ENCODE results near the gene POLR3K.
"Not testable (repeated sequence)": the region's sequence is repeated elsewhere in the genome, so short reads cannot be mapped to it uniquely, and the experiment has no call there.

Gene POLR3K

DNA sequence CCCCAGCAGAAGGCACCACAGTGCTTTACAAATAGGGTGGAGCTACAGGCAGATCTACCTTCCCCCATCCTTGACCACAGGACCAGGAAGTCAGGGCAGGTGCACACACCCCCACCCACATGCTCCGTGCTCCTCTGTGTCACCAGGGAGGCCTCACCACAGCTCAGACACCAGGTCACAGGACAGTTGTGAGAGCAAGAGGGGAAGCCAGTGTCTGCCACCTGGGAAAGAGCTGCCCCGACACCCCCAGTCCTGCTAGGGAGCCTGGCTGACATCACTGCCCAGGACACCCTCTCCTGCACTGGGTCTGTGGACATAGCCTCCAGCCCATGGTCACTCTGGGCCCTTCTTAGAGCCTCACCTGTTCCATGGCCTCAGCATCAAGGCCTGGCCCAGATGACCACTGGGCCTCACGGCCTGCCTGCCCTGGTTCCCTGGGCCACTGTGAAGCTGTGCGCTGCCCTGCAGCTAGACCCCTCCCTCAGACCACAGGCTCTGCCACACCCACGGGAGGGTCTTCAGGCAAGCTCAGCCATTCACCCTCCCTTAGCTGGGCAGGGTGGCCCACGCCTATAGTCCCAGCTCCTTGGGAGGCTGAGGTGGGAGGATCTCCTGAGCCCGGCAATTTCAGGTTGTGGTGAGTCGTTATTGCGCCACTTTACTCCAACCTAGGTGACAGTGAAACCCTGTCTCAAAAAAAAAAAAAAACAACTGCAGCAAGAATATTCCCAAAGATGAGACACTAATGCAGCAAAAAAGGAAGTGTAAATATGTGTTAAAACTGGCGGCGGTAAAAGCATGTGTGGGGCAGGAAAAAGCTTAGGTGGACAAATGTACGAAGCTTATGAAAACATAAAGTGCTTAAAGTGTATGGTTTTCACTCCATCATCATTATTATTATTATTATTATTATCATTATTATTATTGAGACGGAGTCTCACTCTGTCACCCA, 14.2 kb downstream of the POLR3K start:
- CTCF ChIA-PET: interaction anchor here (1.1 to 2.2 kb wide), 5 partner anchors 9 to 68 kb away, joined by 3 to 11 read pairs (median 5); no protein-coding TSS in a partner anchor
- POLR2A ChIA-PET: interaction anchor here (0.7 kb wide), 1 partner anchor 52 kb away, joined by 7 read pairs; no protein-coding TSS in a partner anchor
- DNase-seq (ENCODE audit: extremely low spot score): peak; percentile 89
- no peak for TF ChIP-seq CTCF (IDR thresholded peaks at IDR 0.05; ENCODE audit: control extremely low read depth, extremely low read depth, low read depth, missing control alignments)

DNA sequence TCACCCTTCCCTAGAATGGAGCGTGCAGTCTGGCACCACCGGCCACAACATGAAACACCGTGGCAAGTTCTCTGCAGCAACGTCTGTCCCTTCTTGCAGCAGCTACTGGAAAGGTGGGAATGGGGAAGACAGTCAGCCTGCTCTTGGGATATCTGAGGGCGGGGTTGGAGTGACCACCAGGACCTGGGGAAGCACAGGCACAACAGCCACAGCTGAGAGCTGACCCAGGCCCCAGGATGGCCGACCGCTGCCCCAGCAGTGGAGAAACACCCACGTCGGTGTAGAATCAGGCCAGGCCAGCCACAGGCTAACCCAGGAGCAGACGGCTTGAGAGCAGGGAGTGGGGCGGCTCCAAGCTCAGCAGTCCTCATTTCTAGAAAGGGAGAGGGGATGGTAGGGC, 15.2 kb downstream of the POLR3K start:
- CTCF ChIA-PET: interaction anchor here (1.4 to 2.2 kb wide), 3 partner anchors 10 to 59 kb away, joined by 5 to 11 read pairs (median 10); no protein-coding TSS in a partner anchor
- DNase-seq (ENCODE audit: extremely low spot score); POLR2A ChIA-PET: not testable (repeated sequence)

DNA sequence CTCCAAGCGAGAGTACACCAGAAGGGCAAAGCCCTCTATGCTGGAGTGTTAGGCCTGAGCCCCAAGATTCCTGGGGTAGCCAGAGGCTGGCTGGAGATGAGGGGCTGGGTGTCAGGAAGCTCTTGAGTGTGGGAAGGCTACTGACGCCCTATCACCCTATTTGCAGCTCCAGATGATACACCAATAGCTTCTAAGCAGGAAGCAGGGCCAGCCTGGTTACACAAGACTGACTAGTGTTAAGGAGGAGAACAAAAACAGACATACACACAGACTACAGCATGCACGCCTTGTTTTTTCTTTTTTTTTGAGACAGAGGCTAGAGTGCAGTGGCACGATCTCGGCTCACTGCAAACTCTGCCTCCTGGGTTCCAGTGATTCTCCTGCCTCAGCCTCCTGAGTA, 15.9 kb downstream of the POLR3K start:
- ChIA-PET POLR2A (no interaction called here), CTCF (no interaction called here)
- no peak for TF ChIP-seq CTCF (IDR thresholded peaks at IDR 0.05; ENCODE audit: control extremely low read depth, extremely low read depth, low read depth, missing control alignments)
- no peak for DNase-seq (ENCODE audit: extremely low spot score)

GRCh38 chr16:36336-36984, 16.9 kb downstream of the POLR3K start:
- ChIA-PET POLR2A (no interaction called here), CTCF (no interaction called here)
- TF ChIP-seq CTCF (IDR thresholded peaks at IDR 0.05; ENCODE audit: control extremely low read depth, extremely low read depth, low read depth, missing control alignments): no peak
- DNase-seq (ENCODE audit: extremely low spot score): no peak

DNA sequence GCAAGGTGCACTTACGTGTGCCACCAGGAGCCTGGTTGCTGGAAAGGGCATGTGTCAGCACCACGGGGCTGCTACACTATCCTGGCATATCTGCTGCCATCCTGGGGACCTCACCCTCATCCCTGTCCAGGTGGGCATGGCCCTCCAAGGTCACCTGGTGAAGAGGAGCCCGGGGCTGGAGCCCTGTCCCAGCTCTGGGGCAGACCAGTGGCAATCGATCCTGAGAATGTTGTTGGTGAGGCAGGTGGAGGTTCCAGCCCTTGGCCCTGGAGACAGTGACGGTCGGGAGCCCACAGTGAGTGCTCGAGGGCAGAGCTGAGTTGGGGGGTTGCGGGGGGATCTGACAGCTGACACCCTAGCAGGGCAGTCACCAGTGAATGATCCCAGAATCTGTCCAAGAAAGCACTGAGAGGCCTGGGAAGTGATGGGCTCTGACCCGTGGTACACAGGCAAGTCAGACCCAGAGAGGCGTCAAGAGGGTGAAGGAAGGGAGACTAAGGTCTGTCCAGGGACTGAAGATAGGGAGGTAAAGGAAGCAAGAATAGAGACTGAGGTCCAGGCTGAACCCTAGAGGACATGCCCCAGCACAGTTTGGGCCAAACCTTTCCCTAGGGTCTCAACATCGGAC, 17.6 kb downstream of the POLR3K start:
- CTCF ChIA-PET: no interaction called here
- no peak for DNase-seq (ENCODE audit: extremely low spot score)
- POLR2A ChIA-PET: no interaction called here
- no peak for TF ChIP-seq CTCF (IDR thresholded peaks at IDR 0.05; ENCODE audit: control extremely low read depth, extremely low read depth, low read depth, missing control alignments)

GRCh38 chr16:35011-35677, 18.3 kb downstream of the POLR3K start:
- no peak for TF ChIP-seq CTCF (IDR thresholded peaks at IDR 0.05; ENCODE audit: control extremely low read depth, extremely low read depth, low read depth, missing control alignments)
- peak; percentile 41 for DNase-seq (ENCODE audit: extremely low spot score)
- ChIA-PET POLR2A (no interaction called here), CTCF (interaction anchor here (1.3 kb wide), 1 partner anchor 29 kb away, joined by 4 read pairs; no protein-coding TSS in a partner anchor)

Data from GM10248 (cell line).